Embryonic facial prominence (tissue), 1 donor: ENCODE results near the gene ZNF789.
"Not testable (repeated sequence)": the region's sequence is repeated elsewhere in the genome, so short reads cannot be mapped to it uniquely, and the experiment has no call there.

ENCODE experiments used
- DNase-seq: peaks from one replicate; pipeline ENCODE4 v3.0.0-alpha.2; 2016; ENCODE audit errors: extremely low spot score

Gene ZNF789

GRCh38 chr7:99457650-99458493 lies 14.8 kb upstream of the ZNF789 start:
- no peak for DNase-seq

DNA sequence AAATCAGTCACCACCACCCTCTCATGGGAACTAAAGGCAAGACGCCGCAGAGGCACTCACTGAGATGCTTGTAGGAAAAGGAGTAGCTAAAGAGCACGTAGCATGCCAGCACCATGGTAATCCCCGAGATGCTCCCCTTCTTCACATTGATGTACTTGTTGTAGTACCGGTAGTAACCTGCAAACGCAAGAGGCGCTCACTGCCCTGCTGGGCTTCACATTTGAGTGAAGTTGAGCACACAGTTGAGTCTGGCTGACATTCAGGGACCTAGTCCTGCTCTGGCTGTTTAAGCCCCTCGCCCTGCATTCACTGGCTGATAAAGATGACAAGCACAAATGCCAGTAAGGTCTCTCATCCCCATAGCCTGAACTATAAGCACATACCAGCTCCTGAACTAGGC lies 13.6 kb upstream of the ZNF789 start:
- DNase-seq: no peak

- no peak for DNase-seq
Measured at GRCh38 chr7:99460651-99461050, 12.0 kb upstream of the ZNF789 start.

DNA sequence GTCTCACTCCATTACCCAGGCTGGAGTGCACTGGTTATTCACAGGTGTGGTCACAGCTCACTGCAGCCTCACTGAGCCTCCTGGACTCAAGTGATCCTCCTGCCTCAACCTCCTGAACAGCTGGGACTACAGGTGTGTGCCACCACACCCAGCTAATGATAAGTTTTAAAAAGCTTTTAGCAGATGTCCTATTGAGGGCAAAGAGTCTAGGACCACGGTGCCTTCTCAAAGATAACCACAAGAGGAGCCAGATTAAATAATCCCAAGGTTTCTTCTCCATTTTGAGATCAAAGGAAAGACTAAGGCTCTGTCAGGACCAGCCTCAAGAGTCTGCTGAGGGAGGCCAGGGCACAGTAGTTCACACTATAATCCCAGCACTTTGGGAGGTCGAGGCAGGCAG lies 11.5 kb upstream of the ZNF789 start:
- no peak for DNase-seq

- no peak for DNase-seq
Measured at GRCh38 chr7:99465421-99465768, 7.3 kb upstream of the ZNF789 start.

DNA sequence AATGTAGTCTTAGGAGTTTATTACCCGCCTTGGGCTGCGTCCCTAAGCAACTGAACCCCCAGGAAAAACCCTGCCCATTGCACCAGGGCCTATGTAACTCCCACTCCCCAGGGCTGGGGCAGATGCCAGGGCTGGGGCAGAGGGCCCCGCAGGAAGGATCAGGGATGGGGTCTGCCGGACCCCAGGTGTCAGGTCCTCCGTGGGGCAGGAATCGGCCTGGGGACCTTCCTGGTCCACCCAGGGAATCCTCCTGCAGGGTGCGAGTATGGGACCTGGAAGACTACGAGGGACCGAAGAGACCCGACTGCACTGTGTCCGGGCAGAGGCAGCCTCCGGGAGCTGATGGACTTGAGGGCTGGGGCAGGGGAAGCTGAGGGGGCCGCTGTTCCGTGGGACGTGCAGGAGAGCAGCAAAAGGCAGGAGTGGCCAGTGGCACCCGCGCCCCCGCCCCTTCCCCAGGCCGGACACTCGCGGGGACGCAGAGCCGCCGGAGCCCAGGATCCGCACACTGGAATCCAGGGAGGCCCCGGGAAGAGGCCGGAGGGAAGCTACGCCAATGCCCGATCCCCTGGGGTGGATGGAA lies 4.3 kb upstream of the ZNF789 start:
- DNase-seq: no peak

DNA sequence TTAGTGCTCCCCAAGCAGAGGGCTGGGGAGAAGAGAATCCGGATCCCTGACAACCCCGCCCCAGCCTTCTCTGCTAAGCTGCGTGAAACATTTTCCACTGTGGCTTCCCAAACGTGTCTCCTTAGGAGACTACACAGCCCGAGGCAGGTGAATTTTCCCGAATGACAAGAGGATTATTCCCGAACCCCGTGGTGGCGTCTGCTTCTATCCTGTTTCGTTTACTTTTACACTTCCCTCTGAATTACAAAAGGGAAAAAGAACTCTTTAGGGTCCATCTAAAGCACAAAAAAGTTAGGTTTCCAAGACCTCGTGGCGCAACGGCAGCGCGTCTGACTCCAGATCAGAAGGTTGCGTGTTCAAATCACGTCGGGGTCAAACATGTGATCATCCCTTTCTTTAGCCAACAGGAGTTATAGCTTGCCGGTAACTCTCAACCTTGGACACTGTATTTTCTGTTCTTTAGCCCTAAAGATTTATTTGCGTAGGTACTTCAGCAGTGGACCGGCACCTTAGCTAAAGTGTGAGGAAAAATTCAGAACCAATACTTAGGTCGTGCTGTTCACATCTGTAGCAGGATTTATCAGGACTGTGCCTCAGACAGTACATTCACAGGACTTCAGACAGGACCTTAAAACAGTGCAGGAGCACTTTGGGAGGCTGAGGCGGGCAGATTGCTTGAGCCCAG lies 3.2 kb upstream of the ZNF789 start:
- DNase-seq: no peak

DNA sequence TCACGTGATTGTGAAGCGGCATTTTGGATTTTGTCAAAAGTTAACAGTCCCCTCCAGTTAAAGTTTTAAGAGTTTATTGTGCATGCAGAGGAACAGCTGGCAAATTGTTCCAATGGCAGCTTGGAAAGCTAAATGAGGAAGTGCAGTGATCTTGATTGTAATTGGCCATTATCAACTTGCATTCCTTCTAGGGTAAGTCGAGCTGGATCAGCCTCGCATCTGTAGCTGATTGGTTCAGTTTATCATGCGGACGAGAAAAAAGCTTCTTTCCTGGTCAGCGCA lies 566 bp downstream of the ZNF789 start:
- DNase-seq: no peak

GRCh38 chr7:99476107-99476506 lies 3.4 kb downstream of the ZNF789 start:
- DNase-seq: no peak

DNA sequence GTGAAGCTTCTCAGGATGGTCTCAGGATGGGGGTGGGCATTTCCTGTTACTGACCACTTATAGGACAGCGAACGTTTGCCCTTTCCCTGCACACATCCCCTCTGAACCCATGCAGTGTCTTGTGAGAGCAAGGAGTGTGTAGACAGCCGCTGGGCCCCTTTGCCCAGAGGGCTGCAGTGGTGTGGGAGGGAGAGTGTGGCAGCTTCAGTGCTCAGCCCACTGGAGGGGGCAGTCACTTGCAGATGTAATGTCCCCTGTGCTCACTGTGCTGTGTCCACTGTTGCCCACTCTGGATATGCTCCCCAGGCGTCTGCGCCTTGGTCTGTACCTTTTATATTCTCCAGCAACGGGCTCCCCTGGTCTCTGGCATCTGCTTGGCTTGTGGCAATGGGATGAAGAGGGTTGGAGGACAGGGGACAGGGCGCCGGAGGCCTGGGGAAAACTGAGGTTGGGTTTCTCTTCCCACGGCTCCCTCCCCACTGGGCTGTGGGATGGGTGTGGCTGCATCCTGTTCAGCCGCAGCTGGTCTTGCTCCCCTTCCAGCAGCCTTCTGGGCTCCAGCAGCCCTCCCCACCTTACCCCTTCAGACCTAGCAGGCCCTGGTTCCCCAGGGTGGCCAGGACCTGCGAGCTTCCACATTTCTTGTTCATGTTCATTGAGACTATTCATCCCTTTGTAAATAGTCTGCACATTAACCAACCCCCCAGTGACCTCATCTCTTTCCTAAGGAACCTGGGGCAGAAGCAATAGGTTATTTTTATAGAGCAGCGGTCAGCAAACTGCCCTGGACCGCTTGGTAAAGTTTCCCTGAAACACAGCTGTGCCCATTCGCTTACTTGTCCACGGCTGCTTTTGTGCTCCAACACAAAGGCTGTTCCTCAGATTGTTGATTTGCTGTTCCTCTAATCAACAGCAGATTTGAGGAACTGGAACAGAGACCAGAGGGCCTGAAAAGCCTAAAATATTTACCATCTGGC lies 6.1 kb downstream of the ZNF789 start:
- DNase-seq: no peak

GRCh38 chr7:99485094-99485493 lies 12.4 kb downstream of the ZNF789 start:
- no peak for DNase-seq

DNA sequence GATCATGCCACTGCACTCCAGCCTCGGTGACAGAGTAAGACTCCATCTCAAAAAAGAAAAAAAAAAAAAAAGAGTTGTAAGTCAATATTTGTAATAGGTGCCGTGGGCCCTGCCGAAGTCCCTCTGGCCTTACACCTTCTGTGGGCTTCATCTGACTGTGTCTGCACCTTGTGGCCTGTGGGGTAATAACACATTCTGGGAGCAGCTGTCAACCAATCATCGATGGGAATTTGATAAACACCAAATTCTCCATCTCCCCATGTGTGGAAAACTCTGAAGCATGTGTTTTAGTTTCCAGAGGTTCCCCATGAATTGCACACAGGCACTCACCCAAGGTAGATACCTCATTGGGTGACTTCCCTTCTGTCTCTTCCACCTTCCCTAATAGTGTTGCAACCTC lies 16.5 kb downstream of the ZNF789 start:
- DNase-seq: no peak

- no peak for DNase-seq
Measured at GRCh38 chr7:99490878-99491277, 18.2 kb downstream of the ZNF789 start.

DNA sequence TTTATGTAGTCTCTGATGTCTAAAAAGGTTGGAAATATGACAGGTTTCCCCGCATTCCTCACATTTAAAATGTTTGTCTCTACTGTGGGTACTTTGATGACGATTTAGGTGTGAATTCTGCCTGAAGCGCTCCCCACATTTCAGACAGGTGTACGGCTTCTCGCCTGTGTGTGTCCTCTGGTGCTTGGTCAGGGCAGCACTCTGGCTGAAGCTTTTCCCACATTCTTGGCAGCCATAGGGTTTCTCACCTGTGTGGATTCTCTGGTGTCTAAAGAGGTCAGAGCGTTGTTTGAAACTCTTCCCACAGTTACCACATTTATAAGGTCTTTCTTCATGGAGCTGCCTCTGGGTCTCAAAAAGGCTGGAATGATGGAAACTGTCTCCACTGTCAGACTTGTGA lies 21.1 kb downstream of the ZNF789 start:
- DNase-seq: no peak

GRCh38 chr7:99497766-99498545 lies 25.3 kb downstream of the ZNF789 start:
- no peak for DNase-seq

DNA sequence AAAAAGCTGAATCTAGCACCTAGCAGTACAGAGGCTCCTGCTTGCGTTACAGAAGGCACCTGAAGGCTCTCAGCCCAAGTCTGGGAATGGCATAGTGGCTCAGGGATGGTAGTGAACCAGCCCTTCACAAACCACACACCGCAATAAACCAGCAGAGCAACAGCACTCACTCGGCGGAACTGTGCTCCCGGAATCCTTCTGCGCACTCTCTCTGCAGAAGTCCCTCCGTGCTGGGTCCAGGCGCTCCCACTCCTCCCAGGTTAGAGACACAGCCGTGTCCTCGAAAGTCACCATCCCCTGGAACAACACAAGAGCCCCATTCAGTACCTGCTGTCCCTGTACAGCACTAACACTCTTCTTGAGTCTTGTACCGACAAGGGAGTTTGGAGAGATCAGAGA lies 25.9 kb downstream of the ZNF789 start:
- no peak for DNase-seq

DNA sequence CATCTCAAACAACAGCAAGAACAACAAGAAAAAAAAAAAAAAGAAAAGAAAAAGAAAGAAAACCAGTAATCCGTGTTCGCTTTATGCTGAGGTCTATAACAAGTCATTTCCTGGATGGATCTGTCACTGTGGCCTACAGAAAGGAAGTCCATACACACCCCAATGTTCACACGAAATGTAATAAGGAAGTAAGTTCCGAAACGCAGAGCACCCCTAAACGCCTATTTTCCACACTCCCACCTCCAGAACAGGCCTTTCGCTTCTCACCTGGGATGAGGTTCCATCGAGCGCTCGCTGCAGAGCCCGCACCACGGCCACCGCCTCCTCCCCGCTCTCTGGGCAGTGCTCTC lies 26.7 kb downstream of the ZNF789 start:
- no peak for DNase-seq

GRCh38 chr7:99499721-99500636 lies 27.3 kb downstream of the ZNF789 start, which contains the start of gene ZNF394:
Gene ZNF394, minus strand, starts transcription at chr7:99500281. Its CDS starts 188 bp downstream, at chr7:99500093.
- peak; percentile 74 for DNase-seq

- DNase-seq: no peak
Measured at GRCh38 chr7:99500637-99501009, 27.9 kb downstream of the ZNF789 start.

DNA sequence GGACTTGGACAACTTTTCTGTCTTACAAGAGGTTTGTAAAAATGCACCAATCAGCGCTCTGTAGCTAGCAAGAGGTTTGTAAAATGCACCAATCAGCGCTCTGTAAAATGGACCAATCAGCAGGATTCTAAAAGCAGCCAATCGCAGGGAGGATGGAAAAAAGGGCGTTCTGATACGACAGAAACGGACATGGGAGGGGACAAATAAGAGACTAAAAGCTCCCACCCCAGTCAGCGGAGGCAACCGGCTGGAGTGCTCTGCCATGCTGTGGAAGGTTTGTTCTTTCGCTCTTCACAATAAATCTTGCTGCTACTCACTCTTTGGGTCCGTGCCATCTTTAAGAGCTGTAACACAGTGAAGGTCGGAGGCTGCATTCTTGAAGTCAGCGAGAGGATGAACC lies 28.5 kb downstream of the ZNF789 start:
- DNase-seq: not testable (repeated sequence)
